Panc1 (cell line): Measurements from ENCODE around the gene RAP2C.

Experiments used
- POLR2AphosphoS5 ChIP-seq: IDR thresholded peaks from 2 replicates; pipeline ENCODE4 v1.6.1; 2012; ENCODE audit warnings: mild to moderate bottlenecking, low read depth, low read length, moderate library complexity
- REST ChIP-seq, 2 experiments: IDR thresholded peaks; 2 replicates each; pipeline ENCODE4 v1.6.1; 2011 to 2012; ENCODE audit warnings: low read depth in 2 of 2, control low read depth in 1 of 2, low read length in 1 of 2, mild to moderate bottlenecking in 1 of 2, moderate library complexity in 1 of 2; ENCODE audit not compliant: insufficient read depth in 1 of 2
- SIN3A ChIP-seq: IDR thresholded peaks from 2 replicates; pipeline ENCODE4 v1.6.1; 2012; ENCODE audit warnings: low read depth, mild to moderate bottlenecking, low read length, moderate library complexity, borderline replicate concordance; ENCODE audit not compliant: insufficient read depth
- TF ChIP-seq, protein P1 (sequence below): fragments of 450-650 bp; IDR thresholded peaks from 2 replicates; pipeline ENCODE4 v1.5.1; 2017; ENCODE audit warnings: mild to moderate bottlenecking

DNA sequence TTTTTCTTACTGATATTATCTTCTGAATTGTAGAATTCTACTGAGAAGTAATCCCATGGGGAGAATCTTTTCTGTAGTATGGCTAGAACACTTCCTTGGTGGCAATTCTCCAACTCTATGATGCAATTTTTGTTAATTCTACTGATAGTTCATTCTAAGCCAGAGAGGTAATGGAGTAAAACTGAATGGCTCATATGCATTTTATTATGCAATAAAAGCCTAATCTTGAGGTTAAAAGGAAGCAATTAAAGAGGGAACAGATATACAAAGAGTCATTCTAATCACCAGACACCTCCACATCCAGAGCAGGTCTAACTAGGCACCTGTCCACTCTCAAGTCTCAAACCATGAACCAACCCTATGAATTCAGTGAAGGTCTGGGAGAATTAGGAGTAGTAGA, 9.7 kb downstream of the RAP2C start:
- TF ChIP-seq, protein P1, sequence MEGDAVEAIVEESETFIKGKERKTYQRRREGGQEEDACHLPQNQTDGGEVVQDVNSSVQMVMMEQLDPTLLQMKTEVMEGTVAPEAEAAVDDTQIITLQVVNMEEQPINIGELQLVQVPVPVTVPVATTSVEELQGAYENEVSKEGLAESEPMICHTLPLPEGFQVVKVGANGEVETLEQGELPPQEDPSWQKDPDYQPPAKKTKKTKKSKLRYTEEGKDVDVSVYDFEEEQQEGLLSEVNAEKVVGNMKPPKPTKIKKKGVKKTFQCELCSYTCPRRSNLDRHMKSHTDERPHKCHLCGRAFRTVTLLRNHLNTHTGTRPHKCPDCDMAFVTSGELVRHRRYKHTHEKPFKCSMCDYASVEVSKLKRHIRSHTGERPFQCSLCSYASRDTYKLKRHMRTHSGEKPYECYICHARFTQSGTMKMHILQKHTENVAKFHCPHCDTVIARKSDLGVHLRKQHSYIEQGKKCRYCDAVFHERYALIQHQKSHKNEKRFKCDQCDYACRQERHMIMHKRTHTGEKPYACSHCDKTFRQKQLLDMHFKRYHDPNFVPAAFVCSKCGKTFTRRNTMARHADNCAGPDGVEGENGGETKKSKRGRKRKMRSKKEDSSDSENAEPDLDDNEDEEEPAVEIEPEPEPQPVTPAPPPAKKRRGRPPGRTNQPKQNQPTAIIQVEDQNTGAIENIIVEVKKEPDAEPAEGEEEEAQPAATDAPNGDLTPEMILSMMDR = no peak
- TF ChIP-seq POLR2AphosphoS5 (no peak), REST (IDR thresholded peaks at IDR 0.05; ENCODE audit: insufficient read depth in 1 of 2, low read depth in 2 of 2, low read length in 1 of 2) (no peak), SIN3A (no peak)
